Psoas muscle (tissue), 8 donors: Measurements from ENCODE around the gene ADAMTSL3. TPM values are rescaled to one million over a fixed set of nuclear protein-coding genes. Genes with fewer than 3 reads are reported as not detected.

Experiments
- ATAC-seq, 4 donors: fragments of 200-7000 bp; cut with Tn5 transposase; one replicate each; pipeline ENCODE4 v1.9.1; 2020; ENCODE audit warnings: moderate library complexity in 3 of 4, mild to moderate bottlenecking in 2 of 4
- DNase-seq, 2 donors: peaks; one replicate each; pipeline ENCODE4 v3.0.0-alpha.2; 2020
- H3K27ac ChIP-seq: fragments of 200-600 bp; one replicate; pipeline ENCODE4 v1.8.0; 2022
- H3K27me3 ChIP-seq, 3 donors: fragments of 200-600 bp in 1 of 3; one replicate each; pipeline versions ENCODE4 v1.6.1 to v1.8.0; 2013 to 2022; ENCODE audit warnings: low read length in 2 of 3, mild to moderate bottlenecking in 2 of 3, moderate library complexity in 1 of 3; ENCODE audit not compliant: insufficient read depth in 3 of 3
- H3K36me3 ChIP-seq, 2 donors: fragments of 200-600 bp in 1 of 2; one replicate each; pipeline versions ENCODE4 v1.6.1 to v1.8.0; 2013 to 2022; ENCODE audit warnings: low read depth in 1 of 2, mild to moderate bottlenecking in 1 of 2, moderate library complexity in 1 of 2; ENCODE audit not compliant: insufficient read depth in 1 of 2
- H3K4me1 ChIP-seq: fragments of 200-600 bp; one replicate; pipeline ENCODE4 v1.8.0; 2022
- H3K4me3 ChIP-seq: fragments of 200-600 bp; one replicate; pipeline ENCODE4 v1.8.0; 2022; ENCODE audit warnings: mild to moderate bottlenecking
- H3K9me3 ChIP-seq: fragments of 200-600 bp; one replicate; pipeline ENCODE4 v1.8.0; 2022
- CTCF ChIP-seq: fragments of 200-600 bp; IDR thresholded peaks from one replicate; pipeline ENCODE4 v1.8.0; 2022; ENCODE audit warnings: antibody characterized with exemption
- WGBS, 3 donors: extraction: QIAGEN DNeasy Blood & Tissue Kit; methylation state at CpG; one replicate each; pipeline versions ENCODE4 v1.1.6 to v1.1.7; 2013; 5-methylcytosine and 5-hydroxymethylcytosine counted together
- intact Hi-C, 2 donors: fragments of 100-400 bp; cut with DNase I; formaldehyde crosslinking; loops; one replicate each; pipeline versions ENCODE4 v1.11.0 to v1.14.2; 2022
- polyA plus RNA-seq, 3 donors: library from polyadenylated mRNA; stranded (reverse); fragments of 200-250 nt; gene quantifications; one replicate each; pipeline ENCODE4 v1.2.3, GENCODE V29; 2013
- total RNA-seq, 4 donors: library from RNA; stranded (reverse); fragmentation: NEBNext Ultra II Directional in 2 of 4; extraction: Animal tissue kit (Norgen Biotek cat#: 25700) in 2 of 4; gene quantifications; one replicate each; pipeline versions ENCODE4 v1.2.1 to v1.2.4, GENCODE V29; 2021 to 2023
- donor health status: healthy with polysubstance abuse.
- donor health status: DM: no; HTN: no; CAD: no; lungs with moderate emphysema.
- donor health status: Bipolar disorder and iron deficiency.
- donor health status: healthy.
- donor health status: DM: yes; HTN: yes; CAD: no.
- donor health status: DM: no; HTN: no; CAD: no.
- donor health status: DM: no; HTN: no; CAD: no.
- donor health status: DM: yes; HTN: yes; CAD: no.

The ADAMTSL3 gene
- total and polyA plus RNA-seq, 7 donors: 0.35 to 12.8 (median 2.1) TPM

- Histone ChIP-seq H3K27ac (no peak overlapping the region), H3K4me1 (no peaks in the 10 kb centered on the region), H3K27me3 (no peaks in the 10 kb centered on the region), H3K36me3 (no peaks in the 10 kb centered on the region), H3K9me3 (no peaks in the 10 kb centered on the region), H3K4me3 (no peak overlapping the region)
- DNase-seq: no peak
- no peak for TF ChIP-seq CTCF
- no peak for ATAC-seq
- WGBS, 3 donors: 65 to 88% (median 76%) methylated on average over 4 of the region's 4 CpGs
- intact Hi-C loops: no loop called here
These were observed 286.2 kb downstream of the ADAMTSL3 start for GRCh38 chr15:83940136-83940535.

GRCh38 chr15:83943043-83943442 is 289.1 kb downstream of the ADAMTSL3 start:
- TF ChIP-seq CTCF: no peak
- no peak for ATAC-seq
- DNase-seq: no peak
- no peaks in the 10 kb centered on the region for H3K36me3 ChIP-seq
- H3K4me1 ChIP-seq: no peaks in the 10 kb centered on the region
- whole genome bisulfite sequencing, 3 donors: 81 to 92% (median 87%) methylated on average over 3 of the region's 3 CpGs
- no peaks in the 10 kb centered on the region for H3K9me3 ChIP-seq
- no peak overlapping the region for H3K4me3 ChIP-seq
- intact Hi-C loops: no loop called here
- H3K27me3 ChIP-seq: no peaks in the 10 kb centered on the region
- H3K27ac ChIP-seq: no peak overlapping the region

GRCh38 chr15:83943849-83944404 is 290.0 kb downstream of the ADAMTSL3 start:
- no peaks in the 10 kb centered on the region for H3K4me1 ChIP-seq
- H3K27me3 ChIP-seq: no peaks in the 10 kb centered on the region
- WGBS, 3 donors: 65 to 85% (median 80%) methylated on average over 4 of the region's 4 CpGs
- intact Hi-C loops: no loop called here
- TF ChIP-seq CTCF: no peak
- no peaks in the 10 kb centered on the region for H3K9me3 ChIP-seq
- H3K36me3 ChIP-seq: no peaks in the 10 kb centered on the region
- H3K4me3 ChIP-seq: no peak overlapping the region
- no peak for DNase-seq
- ATAC-seq: no peak
- no peak overlapping the region for H3K27ac ChIP-seq

GRCh38 chr15:83947156-83947555 is 293.2 kb downstream of the ADAMTSL3 start:
- 23 to 31% (median 31%) methylated on average over 4 of the region's 4 CpGs for WGBS, 3 donors
- no peaks in the 10 kb centered on the region for H3K27me3 ChIP-seq
- H3K9me3 ChIP-seq: no peaks in the 10 kb centered on the region
- H3K36me3 ChIP-seq: no peaks in the 10 kb centered on the region
- ATAC-seq (no peak), DNase-seq (no peak)
- intact Hi-C loops: no loop called here
- TF ChIP-seq CTCF: no peak
- H3K27ac ChIP-seq: no peak overlapping the region
- H3K4me1 ChIP-seq: no peaks in the 10 kb centered on the region
- no peak overlapping the region for H3K4me3 ChIP-seq

- no peaks in the 10 kb centered on the region for H3K4me1 ChIP-seq
- no peak for ATAC-seq
- no peak for TF ChIP-seq CTCF
- H3K27me3 ChIP-seq: no peaks in the 10 kb centered on the region
- no peak overlapping the region for H3K27ac ChIP-seq
- no peaks in the 10 kb centered on the region for H3K36me3 ChIP-seq
- DNase-seq: no peak
- H3K9me3 ChIP-seq: no peaks in the 10 kb centered on the region
- intact Hi-C loops: no loop called here
- no peak overlapping the region for H3K4me3 ChIP-seq
These were observed 300.6 kb downstream of the ADAMTSL3 start for GRCh38 chr15:83954506-83954905.
